KOPT-K1 (cell line): ENCODE results near the gene ARHGEF33.

Experiments used
- H3K27ac ChIP-seq: fragments of 200-600 bp; sonication (generic); 2 replicates; pipeline ENCODE4 v1.5.1; 2016; ENCODE audit warnings: antibody characterized with exemption, mild to moderate bottlenecking, low read depth, low read length; ENCODE audit not compliant: poor library complexity, severe bottlenecking
- H3K36me3 ChIP-seq: fragments of 200-600 bp; sonication (generic); 2 replicates; pipeline ENCODE4 v1.5.1; 2017; ENCODE audit warnings: antibody characterized with exemption, mild to moderate bottlenecking, low read length, moderate library complexity; ENCODE audit not compliant: insufficient read depth
- H3K9me3 ChIP-seq: fragments of 200-600 bp; sonication (generic); 2 replicates; pipeline ENCODE4 v1.5.1; 2017; ENCODE audit warnings: antibody characterized with exemption, low read length, mild to moderate bottlenecking; ENCODE audit not compliant: insufficient read depth, poor library complexity, severe bottlenecking

Gene ARHGEF33

DNA sequence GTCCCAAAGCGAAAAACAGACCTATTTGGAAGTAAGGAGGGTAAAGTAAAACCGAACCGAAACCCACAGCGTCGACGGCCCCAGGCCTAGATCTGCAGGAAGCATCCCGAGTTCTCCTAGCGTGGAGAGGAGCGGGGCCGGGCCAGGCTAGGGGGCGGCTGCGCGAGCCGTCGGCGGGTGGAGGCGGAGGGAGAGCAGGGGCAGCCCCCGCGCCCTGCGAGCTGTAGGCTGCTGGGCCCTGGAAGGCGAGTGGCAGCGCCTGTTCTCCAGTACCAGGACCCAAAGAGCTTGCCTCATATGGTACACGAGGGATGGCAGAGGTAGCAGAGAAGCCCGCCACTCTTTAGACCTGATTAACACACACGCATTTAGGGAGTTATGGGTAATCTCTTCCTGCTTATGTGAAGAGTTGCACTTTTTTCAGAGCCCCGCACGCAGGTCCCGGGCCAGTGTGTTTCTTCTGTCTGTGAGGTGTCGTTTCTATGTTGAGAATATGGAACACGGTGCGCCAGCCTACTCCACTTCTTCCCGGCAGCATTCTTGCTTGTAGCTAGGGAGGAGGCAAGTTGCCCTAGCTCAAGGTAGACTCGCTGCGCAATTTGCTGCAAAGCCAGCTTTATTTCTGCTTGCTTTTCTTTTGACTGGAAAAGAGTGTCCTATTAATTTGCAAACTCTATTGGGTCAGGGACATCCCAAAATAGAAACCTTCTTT lies 71.1 kb downstream of the ARHGEF33 start:
- Histone ChIP-seq H3K36me3 (no peaks in the 10 kb centered on the region), H3K9me3 (no peaks in the 10 kb centered on the region), H3K27ac (no peak overlapping the region)

DNA sequence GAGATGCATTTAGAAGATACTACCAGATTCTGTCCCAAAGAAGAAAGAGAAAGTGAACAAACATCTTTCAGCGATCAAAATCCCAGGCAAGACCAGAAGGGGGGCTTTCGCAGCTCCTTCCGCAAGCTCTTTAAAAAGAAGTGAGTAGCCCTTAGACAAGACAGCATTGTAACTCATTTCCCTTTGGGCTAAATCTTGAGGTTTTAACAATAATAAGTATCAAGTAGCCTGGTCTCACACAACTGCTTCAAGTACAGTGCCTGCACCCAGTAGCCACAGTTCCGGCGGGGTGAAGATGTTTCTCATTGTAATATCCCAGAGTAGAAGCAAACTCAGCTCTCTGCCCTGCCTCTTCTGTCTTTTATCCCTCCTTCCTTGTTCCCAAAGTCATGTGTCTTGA lies 76.3 kb downstream of the ARHGEF33 start:
- Histone ChIP-seq H3K9me3 (no peaks in the 10 kb centered on the region), H3K36me3 (no peaks in the 10 kb centered on the region), H3K27ac (no peak overlapping the region)

DNA sequence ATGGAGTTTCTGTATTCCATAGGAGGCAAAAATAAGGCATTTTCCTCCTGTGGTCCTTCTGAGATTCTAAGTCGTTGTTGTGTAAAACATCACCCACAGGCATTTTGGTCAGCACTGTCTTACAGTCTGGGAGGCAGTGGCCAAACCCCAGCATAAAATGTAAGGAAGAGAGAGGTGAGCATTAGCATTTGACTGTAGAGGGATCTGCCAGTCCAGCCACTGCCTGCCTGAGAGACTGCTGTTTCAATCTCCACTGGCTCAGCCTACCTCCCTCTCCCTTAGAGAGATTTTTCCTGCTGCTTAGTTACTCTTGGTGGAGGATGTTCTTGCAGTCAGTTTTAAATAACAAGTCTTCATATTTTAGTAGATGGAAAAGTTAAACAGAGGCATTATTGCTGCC lies 77.0 kb downstream of the ARHGEF33 start:
- Histone ChIP-seq H3K9me3 (no peaks in the 10 kb centered on the region), H3K27ac (no peak overlapping the region)

GRCh38 chr2:38968021-38968420 lies 78.3 kb downstream of the ARHGEF33 start:
- H3K9me3 ChIP-seq: no peaks in the 10 kb centered on the region
- no peak overlapping the region for H3K27ac ChIP-seq
- H3K36me3 ChIP-seq: no peaks in the 10 kb centered on the region

More for the DNA sequence above, 77.0 kb downstream of the ARHGEF33 start:
- no peaks in the 10 kb centered on the region for H3K36me3 ChIP-seq

DNA sequence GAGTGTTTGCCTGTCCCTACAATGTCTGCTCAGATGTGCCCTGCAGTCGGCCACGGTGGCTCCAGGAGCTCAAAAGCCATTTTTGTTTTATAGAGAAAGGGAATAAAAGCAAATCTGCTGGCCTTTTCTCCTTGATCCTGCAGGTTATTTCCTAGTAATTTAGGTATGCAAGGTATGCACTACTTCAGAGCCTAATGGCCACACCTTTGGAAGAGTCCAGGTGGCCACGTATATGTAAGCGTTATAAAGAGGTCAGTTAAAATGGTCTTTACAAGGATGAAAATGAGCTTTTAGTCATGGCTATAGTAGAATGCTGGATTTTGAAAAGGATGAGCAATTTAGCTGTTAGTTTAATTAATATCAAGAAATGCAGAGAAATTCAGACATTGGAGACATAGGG lies 81.7 kb downstream of the ARHGEF33 start:
- Histone ChIP-seq H3K27ac (no peak overlapping the region), H3K36me3 (no peaks in the 10 kb centered on the region), H3K9me3 (no peaks in the 10 kb centered on the region)

DNA sequence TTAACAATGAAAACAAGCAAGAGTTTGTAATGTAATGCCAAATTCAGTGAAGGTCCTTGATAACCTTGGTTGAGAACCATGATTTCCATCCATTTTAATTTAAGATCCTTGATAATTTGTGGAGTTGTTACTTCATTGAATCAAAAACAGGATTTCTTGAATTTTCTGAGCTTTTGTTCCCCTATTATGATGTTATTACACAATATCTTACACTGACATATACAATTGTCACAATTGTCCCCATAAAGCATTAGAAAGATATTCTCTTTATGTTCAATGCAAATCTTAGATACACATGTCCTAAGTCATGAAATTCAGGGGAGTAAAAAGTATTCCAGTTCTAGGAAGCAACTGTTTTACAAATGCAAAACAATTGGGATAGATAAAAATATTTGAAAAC lies 83.6 kb downstream of the ARHGEF33 start:
- no peaks in the 10 kb centered on the region for H3K36me3 ChIP-seq
- H3K27ac ChIP-seq: no peak overlapping the region
- H3K9me3 ChIP-seq: no peaks in the 10 kb centered on the region

- no peaks in the 10 kb centered on the region for H3K36me3 ChIP-seq
- no peak overlapping the region for H3K27ac ChIP-seq
- no peaks in the 10 kb centered on the region for H3K9me3 ChIP-seq
Measured at GRCh38 chr2:38975042-38975441, 85.4 kb downstream of the ARHGEF33 start.

DNA sequence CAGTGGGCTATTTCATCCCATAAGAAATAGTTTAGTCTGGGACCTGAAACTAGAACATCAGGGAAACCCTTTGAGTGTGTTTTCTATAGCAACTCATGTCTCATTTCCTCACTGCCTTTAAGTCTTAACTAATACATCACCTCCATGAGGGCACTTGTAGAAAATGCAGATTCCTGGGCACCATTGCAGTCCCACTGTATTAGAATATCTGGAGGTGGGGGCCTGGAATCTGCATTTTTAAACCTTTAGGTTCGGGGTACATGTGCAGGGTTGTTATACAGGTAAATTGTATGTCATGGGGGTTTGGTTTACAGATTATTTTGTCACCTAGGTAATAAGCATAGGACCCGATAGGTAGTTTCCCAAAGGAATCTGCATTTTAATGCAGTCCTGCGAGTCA lies 87.4 kb downstream of the ARHGEF33 start:
- Histone ChIP-seq H3K27ac (no peak overlapping the region), H3K36me3 (no peaks in the 10 kb centered on the region), H3K9me3 (no peaks in the 10 kb centered on the region)

GRCh38 chr2:38978296-38978903 lies 88.7 kb downstream of the ARHGEF33 start:
- Histone ChIP-seq H3K9me3 (no peaks in the 10 kb centered on the region), H3K36me3 (no peaks in the 10 kb centered on the region), H3K27ac (no peak overlapping the region)

DNA sequence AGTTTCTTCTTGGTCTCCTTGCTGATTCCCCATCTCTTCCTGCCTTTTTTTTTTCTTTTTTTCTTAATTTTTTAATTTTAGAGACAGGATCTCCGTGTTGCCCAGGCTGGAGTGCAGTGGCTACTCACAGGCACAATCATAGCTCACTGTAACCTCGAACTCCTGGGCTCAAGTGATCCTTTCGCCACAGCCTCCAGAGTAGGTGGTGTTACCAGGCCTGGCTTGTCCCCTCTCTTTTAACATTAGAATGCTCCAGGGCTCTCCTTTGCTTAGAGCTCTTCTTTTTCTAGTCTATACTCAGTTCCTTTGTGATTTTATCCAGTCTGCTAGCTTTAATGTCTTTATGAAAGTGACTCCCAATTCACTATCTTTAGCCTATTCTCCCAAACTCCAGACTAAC lies 89.2 kb downstream of the ARHGEF33 start:
- no peak overlapping the region for H3K27ac ChIP-seq
- no peaks in the 10 kb centered on the region for H3K36me3 ChIP-seq
- no peaks in the 10 kb centered on the region for H3K9me3 ChIP-seq

DNA sequence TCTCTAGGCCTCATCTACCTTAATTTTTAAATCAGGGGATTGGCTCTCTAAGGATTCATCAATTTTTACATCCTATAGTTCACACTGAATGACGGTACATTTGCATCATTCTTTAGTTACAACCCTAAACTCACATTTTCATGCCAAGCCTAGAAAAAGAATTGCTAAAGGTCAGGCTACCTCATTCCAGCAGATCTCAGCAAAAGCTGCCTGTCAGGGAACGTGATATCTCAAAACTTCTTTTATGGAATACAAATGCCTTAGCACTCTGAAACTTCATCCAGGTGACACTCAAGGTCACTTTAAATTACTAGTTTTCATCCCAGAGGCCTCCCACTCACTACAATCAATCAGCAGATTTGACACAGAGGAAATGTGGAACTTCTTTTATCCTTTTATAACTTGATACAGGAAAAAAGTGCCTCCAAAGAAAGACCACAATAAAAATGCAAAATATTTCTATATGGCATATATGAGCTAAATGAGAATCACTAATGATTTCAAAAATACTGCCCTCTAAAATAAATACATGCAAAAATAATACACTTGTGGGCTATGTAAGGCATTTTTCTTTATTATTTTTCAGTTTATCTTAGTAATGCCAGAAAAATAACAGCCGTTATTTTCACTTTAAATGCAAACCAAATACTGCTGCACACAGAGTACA lies 91.5 kb downstream of the ARHGEF33 start:
- Histone ChIP-seq H3K36me3 (peaks cover 19% of the 10 kb centered on the region), H3K27ac (no peak overlapping the region), H3K9me3 (no peaks in the 10 kb centered on the region)

DNA sequence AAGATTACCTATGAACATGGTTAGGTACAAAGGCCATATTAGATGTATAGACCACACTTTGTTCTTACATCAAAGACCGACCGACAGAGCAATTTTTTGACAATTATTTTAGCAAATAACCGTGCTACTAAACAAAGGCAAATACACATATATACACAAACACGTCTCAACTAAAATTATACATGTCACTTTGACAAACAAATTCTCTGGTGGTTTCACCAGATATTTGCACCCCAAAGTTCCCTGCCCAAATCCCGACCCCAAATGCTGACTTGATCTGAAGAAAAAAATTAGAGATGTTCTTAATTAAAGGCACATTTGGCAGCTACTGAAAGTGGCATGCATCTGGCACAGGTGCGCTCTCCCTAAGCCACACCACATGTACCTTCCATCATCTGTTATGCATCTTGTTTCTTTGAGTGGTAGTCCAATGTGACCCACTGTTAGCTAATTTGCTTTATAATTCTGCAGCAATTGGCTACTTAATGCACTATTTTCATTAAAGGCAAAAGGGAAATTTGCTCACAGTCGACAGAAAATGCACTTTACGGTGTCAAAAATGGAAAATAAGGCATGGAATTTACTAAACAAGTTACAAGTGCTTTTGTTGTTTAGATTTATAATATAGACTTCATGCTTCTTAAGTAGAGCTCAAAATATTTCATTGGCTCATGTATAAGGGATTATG lies 92.1 kb downstream of the ARHGEF33 start:
- H3K27ac ChIP-seq: no peak overlapping the region
- H3K9me3 ChIP-seq: no peaks in the 10 kb centered on the region
- H3K36me3 ChIP-seq: peaks cover 26% of the 10 kb centered on the region

DNA sequence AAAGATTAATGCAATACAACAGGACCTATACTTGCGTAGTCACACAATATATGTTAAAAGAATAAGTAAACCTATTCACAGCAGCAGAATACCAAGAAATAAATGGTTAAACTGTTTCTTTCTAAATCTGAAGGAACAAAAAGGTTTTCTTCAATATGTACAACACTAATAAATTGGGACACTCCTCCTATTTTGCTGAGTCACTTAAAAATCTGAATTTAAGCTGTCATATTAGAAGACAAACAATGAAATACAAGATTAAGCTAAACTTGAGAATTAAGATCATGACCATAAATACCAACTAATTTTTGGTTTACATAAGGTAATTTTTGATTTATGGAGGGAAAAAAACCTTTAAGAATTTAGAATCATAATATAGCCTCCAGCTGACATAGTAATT lies 92.8 kb downstream of the ARHGEF33 start:
- H3K27ac ChIP-seq: no peak overlapping the region
- no peaks in the 10 kb centered on the region for H3K9me3 ChIP-seq
- H3K36me3 ChIP-seq: peaks cover 32% of the 10 kb centered on the region

DNA sequence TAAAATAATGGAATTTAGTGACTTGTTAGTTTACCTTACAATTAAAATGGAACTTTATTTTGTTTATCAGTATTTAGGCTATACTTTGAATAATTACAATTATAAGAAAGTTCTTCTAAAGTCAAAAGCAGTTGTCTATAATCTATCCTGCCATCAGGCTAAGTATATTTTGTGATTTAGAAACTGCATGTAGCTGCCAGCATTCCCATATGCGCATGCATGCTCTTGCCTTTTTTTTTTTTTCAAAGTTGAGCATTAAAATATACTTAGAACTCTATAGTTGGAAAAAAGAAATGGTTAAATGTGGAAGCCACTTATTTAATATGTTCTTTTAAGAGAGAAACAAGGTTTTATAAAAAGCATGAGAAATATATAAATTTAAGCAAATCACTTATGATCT lies 99.0 kb downstream of the ARHGEF33 start:
- Histone ChIP-seq H3K27ac (no peak overlapping the region), H3K36me3 (peaks cover 57% of the 10 kb centered on the region)

GRCh38 chr2:38991899-38992298 lies 102.2 kb downstream of the ARHGEF33 start:
- H3K9me3 ChIP-seq: no peaks in the 10 kb centered on the region
- peaks cover 55% of the 10 kb centered on the region for H3K36me3 ChIP-seq
- H3K27ac ChIP-seq: no peak overlapping the region

More for the DNA sequence above, 99.0 kb downstream of the ARHGEF33 start:
- H3K9me3 ChIP-seq: no peaks in the 10 kb centered on the region
